Measurements from ENCODE around the gene KATNA1. TPM values are rescaled to one million over a fixed set of nuclear protein-coding genes. Genes with fewer than 3 reads are reported as not detected.
A peak's percentile ranks its signal among the peaks of the same experiment; 100 is the strongest.

KATNA1 gene
- total and polyA plus RNA-seq, 2 experiments from 2014 or later = 17.2 to 18.4 TPM

GRCh38 chr6:149545258-149545753, 103.2 kb downstream of the KATNA1 start:
- H3K27me3 ChIP-seq = peaks cover 7% of the 10 kb centered on the region
- DNase-seq (ENCODE audit: low spot score) = peak; percentile 77
- peak overlapping the region; percentile 73 for H2AFZ ChIP-seq
- peaks cover 55% of the 10 kb centered on the region for H3K79me2 ChIP-seq
- no peaks in the 10 kb centered on the region for H3K9me3 ChIP-seq (ENCODE audit: low read depth)
- peaks cover 42% of the 10 kb centered on the region for H4K20me1 ChIP-seq (ENCODE audit: insufficient read depth, poor library complexity, severe bottlenecking)
- peak overlapping the region; percentile 88 for H3K4me2 ChIP-seq
- WGBS (ENCODE audit: low lambda C conversion rate, missing lambda C conversion rate) = under 1% methylated on average over 16 of the region's 16 CpGs
- H3K27ac ChIP-seq = peak overlapping the region; percentile 99
- TF ChIP-seq EZH2phosphoT487 (IDR thresholded peaks at IDR 0.05; ENCODE audit: low read depth, severe bottlenecking, unreplicated experiment) (no peak), CTCF (IDR thresholded peaks at IDR 0.05; ENCODE audit: poor library complexity) (peak; percentile 21)
- peak overlapping the region; percentile 83 for H3K4me3 ChIP-seq
- no peaks in the 10 kb centered on the region for H3K9me2 ChIP-seq (replicated peaks; ENCODE audit: insufficient read depth)
- peaks cover 14% of the 10 kb centered on the region for H3K4me1 ChIP-seq (ENCODE audit: insufficient read depth)
- no peaks in the 10 kb centered on the region for H3K36me3 ChIP-seq (replicated peaks; ENCODE audit: insufficient read depth, low read depth)

Small RNAs within 50 kb of the gene (small RNA-seq; reads per million reads assigned to genes)
- not detected for gene RF00019
- not detected for gene RF00410

Other genes starting within 250 kb of the KATNA1 start
- gene SUMO4, start 248.5 kb downstream of the KATNA1 start, total RNA-seq = 2.2 and 2.6 TPM in 2 replicates
- gene SUMO4, start 248.5 kb downstream of the KATNA1 start, polyA plus RNA-seq = 0.24 and 0.36 TPM in 2 replicates
- gene ZC3H12D, start 163.7 kb downstream of the KATNA1 start, total RNA-seq = 0.50 and 1.7 TPM in 2 replicates
- 0.06 and 0.44 TPM in 2 replicates for gene ZC3H12D, start 163.7 kb downstream of the KATNA1 start, polyA plus RNA-seq
- 38.5 and 38.7 TPM in 2 replicates for gene PPIL4, start 102.7 kb downstream of the KATNA1 start, total RNA-seq
- 31.4 and 33.8 TPM in 2 replicates for gene PPIL4, start 102.7 kb downstream of the KATNA1 start, polyA plus RNA-seq
- gene GINM1, start 82.3 kb downstream of the KATNA1 start, total RNA-seq = 45.7 and 53.5 TPM in 2 replicates
- gene GINM1, start 82.3 kb downstream of the KATNA1 start, polyA plus RNA-seq = 43.1 and 50.8 TPM in 2 replicates
- gene LATS1, start 69.4 kb upstream of the KATNA1 start, total RNA-seq = 23.7 and 26.2 TPM in 2 replicates
- 6.6 and 7.9 TPM in 2 replicates for gene LATS1, start 69.4 kb upstream of the KATNA1 start, polyA plus RNA-seq
- gene NUP43, start 97.8 kb upstream of the KATNA1 start, total RNA-seq = 33.6 and 37.2 TPM in 2 replicates
- 7.0 and 9.8 TPM in 2 replicates for gene NUP43, start 97.8 kb upstream of the KATNA1 start, polyA plus RNA-seq
- gene PCMT1, start 101.0 kb upstream of the KATNA1 start, total RNA-seq = 107 and 110 TPM in 2 replicates
- gene PCMT1, start 101.0 kb upstream of the KATNA1 start, polyA plus RNA-seq = 126 and 130 TPM in 2 replicates
- gene LRP11, start 215.6 kb upstream of the KATNA1 start, total RNA-seq = 33.6 and 46.8 TPM in 2 replicates
- 28.1 and 35.4 TPM in 2 replicates for gene LRP11, start 215.6 kb upstream of the KATNA1 start, polyA plus RNA-seq
- 0.28 TPM in 1 of 2 replicates, not detected in the other for gene RAET1E, start 249.4 kb upstream of the KATNA1 start, total RNA-seq
- 0.44 TPM in 1 of 2 replicates, not detected in the other for gene RAET1E, start 249.4 kb upstream of the KATNA1 start, polyA plus RNA-seq